Measurements from ENCODE around the gene CFAP73. TPM values are rescaled to one million over a fixed set of nuclear protein-coding genes. Genes with fewer than 3 reads are reported as not detected.

The CFAP73 gene
- total and polyA plus RNA-seq, 10 of the 15 experiments (the other 5 are each of a cell fraction or from before 2014, with no cell fraction given), result 0.18 TPM; not detected in 9

DNA sequence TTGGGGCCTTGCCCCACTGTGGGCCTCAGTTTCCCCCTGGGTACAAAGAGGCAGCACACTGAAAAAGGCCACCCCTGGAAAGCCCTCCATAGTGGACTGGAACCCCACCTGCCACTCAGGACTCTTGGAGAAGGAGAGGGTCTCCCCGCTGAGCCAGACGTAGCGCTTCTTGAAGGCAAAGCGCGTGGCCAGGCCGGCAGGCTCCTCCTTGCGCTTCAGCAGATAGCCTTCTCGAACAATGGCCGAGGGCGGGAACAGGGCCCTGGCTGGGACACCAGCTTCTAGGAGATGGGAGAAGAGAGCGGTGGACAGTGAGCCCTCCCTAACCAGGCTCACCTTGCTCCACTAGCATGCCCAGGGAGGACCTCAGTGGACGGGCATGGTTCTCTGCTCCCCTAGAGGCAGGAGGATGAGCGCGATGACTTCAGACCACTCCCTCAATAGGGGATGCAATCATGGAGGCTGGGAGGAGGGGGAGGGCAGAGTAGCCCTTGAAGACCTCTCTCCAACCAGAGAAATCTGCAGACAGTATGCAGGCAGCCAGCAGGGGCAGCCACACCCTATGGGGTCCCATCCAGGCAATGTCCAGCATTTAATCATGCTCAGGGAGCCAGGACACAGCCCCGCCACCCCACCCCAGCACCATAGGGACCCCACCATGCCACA lies 43.8 kb upstream of the CFAP73 start:
- ChIA-PET CTCF (interaction anchor here (1.3 to 2.7 kb wide), 3 partner anchors 25 to 68 kb away, joined by 4 to 16 read pairs (median 6); no protein-coding TSS in a partner anchor), RAD21 (ENCODE audit: unreplicated experiment) (interaction anchor here (0.8 kb wide), 1 partner anchor 26 kb away, joined by 3 read pairs; no protein-coding TSS in a partner anchor)
- no peak for TF ChIP-seq TBL1XR1 (IDR thresholded peaks at IDR 0.05; ENCODE audit: low read depth, low read length)
- no peak for TF ChIP-seq KLF5 (IDR thresholded peaks at IDR 0.05; ENCODE audit: partially characterized antibody)
- no peak for TF ChIP-seq RFX5 (IDR thresholded peaks at IDR 0.05; ENCODE audit: low read depth, low read length)
- TF ChIP-seq, protein P1, sequence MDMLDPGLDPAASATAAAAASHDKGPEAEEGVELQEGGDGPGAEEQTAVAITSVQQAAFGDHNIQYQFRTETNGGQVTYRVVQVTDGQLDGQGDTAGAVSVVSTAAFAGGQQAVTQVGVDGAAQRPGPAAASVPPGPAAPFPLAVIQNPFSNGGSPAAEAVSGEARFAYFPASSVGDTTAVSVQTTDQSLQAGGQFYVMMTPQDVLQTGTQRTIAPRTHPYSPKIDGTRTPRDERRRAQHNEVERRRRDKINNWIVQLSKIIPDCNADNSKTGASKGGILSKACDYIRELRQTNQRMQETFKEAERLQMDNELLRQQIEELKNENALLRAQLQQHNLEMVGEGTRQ (IDR thresholded peaks at IDR 0.05; ENCODE audit: borderline replicate concordance, low read depth, low read length), result no peak
- TF ChIP-seq, protein P2, sequence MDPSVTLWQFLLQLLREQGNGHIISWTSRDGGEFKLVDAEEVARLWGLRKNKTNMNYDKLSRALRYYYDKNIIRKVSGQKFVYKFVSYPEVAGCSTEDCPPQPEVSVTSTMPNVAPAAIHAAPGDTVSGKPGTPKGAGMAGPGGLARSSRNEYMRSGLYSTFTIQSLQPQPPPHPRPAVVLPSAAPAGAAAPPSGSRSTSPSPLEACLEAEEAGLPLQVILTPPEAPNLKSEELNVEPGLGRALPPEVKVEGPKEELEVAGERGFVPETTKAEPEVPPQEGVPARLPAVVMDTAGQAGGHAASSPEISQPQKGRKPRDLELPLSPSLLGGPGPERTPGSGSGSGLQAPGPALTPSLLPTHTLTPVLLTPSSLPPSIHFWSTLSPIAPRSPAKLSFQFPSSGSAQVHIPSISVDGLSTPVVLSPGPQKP (IDR thresholded peaks at IDR 0.05; ENCODE audit: low read depth, low read length), result no peak
- no peak for TF ChIP-seq CUX1 (IDR thresholded peaks at IDR 0.05; ENCODE audit: insufficient replicate concordance, low read depth, low read length)
- TF ChIP-seq, protein P3, sequence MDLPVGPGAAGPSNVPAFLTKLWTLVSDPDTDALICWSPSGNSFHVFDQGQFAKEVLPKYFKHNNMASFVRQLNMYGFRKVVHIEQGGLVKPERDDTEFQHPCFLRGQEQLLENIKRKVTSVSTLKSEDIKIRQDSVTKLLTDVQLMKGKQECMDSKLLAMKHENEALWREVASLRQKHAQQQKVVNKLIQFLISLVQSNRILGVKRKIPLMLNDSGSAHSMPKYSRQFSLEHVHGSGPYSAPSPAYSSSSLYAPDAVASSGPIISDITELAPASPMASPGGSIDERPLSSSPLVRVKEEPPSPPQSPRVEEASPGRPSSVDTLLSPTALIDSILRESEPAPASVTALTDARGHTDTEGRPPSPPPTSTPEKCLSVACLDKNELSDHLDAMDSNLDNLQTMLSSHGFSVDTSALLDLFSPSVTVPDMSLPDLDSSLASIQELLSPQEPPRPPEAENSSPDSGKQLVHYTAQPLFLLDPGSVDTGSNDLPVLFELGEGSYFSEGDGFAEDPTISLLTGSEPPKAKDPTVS (IDR thresholded peaks at IDR 0.05; ENCODE audit: low read depth, low read length), result no peak
- no peak for TF ChIP-seq CREB1 (IDR thresholded peaks at IDR 0.05; ENCODE audit: low read depth)
- TF ChIP-seq BCL11A (IDR thresholded peaks at IDR 0.05; ENCODE audit: low read depth, low read length), result no peak

More for the DNA sequence above, 43.8 kb upstream of the CFAP73 start:
- Histone ChIP-seq H3K4me2 (ENCODE audit: control insufficient read depth, insufficient read depth) (no peak overlapping the region), H4K20me1 (ENCODE audit: control insufficient read depth, insufficient read depth) (no peaks in the 10 kb centered on the region), H2AFZ (ENCODE audit: control insufficient read depth, low read depth, low read length) (no peak overlapping the region), H3K79me2 (ENCODE audit: control insufficient read depth, insufficient read depth, low read length) (no peaks in the 10 kb centered on the region), H3K27ac (ENCODE audit: control insufficient read depth, insufficient read depth) (no peak overlapping the region), H3K4me1 (ENCODE audit: control insufficient read depth, insufficient read depth, low read length) (peaks cover 10% of the 10 kb centered on the region; the same call in 1 of the 2 replicates), H3K27me3 (replicated peaks in 1 of 2; ENCODE audit: control insufficient read depth in 2 of 2, insufficient read depth in 2 of 2, low read length in 1 of 2) (no peaks in the 10 kb centered on the region), H3K9me3 (replicated peaks; ENCODE audit: control insufficient read depth, insufficient read depth, low read length) (no peaks in the 10 kb centered on the region), H3K9ac (ENCODE audit: control insufficient read depth, insufficient read depth, low read length) (no peak overlapping the region), H3K36me3 (ENCODE audit: control insufficient read depth in 2 of 2, insufficient read depth in 2 of 2, low read length in 1 of 2) (no peaks in the 10 kb centered on the region), H3K4me3 (no peak overlapping the region)
- WGBS (ENCODE audit: insufficient coverage, insufficient replicate concordance, low lambda C conversion rate, missing lambda C conversion rate), result 74% methylated on average over 15 of the region's 15 CpGs
- ATAC-seq (no peak), DNase-seq (ENCODE audit: low read depth, low spot score) (no peak), FAIRE-seq (no peak)
- POLR2A ChIA-PET, result no interaction called here
- SMC1A ChIA-PET (ENCODE audit: uncharacterized antibody, unreplicated experiment), result interaction anchor here (1.1 kb wide), 1 partner anchor 70 kb away, joined by 3 read pairs; no protein-coding TSS in a partner anchor
- BruUV-seq (replicated peaks), result no TSS peak
- in situ Hi-C loops (cut with MboI), result no loop called here
- intact Hi-C loops (cut with micrococcal nuclease; ENCODE audit: unreplicated experiment), result loop anchor here (5.0 kb wide), 1 partner anchor 47 kb away; no protein-coding TSS in a partner anchor
